MCF 10A (cell line): ENCODE measurements around the gene WBP1L. TPM values are rescaled to one million over a fixed set of nuclear protein-coding genes. Genes with fewer than 3 reads are reported as not detected.
"Not testable (repeated sequence)": the region's sequence is repeated elsewhere in the genome, so short reads cannot be mapped to it uniquely, and the experiment has no call there.

Experiments used
- BruUV-seq: library from RNA; stranded (reverse); fragments of 400-500 nt; replicated peaks from 2 replicates; lab custom pipeline; 2021; lab: Mats Ljungman, UMichigan
- CTCF ChIA-PET: fragments of 300-600 bp; sonication (Branson Sonifier 250); formaldehyde crosslinking; extraction: SDS; loops from one replicate; lab custom pipeline; 2021; ENCODE audit warnings: antibody characterized with exemption, inconsistent platforms; lab: Yijun Ruan, JAX
- POLR2A ChIA-PET: fragments of 300-600, 350-650 bp; sonication (Branson Sonifier 250); formaldehyde crosslinking; extraction: SDS; loops from one replicate; lab custom pipeline; 2020; ENCODE audit warnings: antibody characterized with exemption, inconsistent platforms; lab: Yijun Ruan, JAX
- DNase-seq: peaks from one replicate; pipeline ENCODE4 v3.0.0-alpha.2; 2018; ENCODE audit not compliant: unreplicated experiment
- H3K27ac Mint-ChIP-seq: one replicate; pipeline ENCODE4 v1.8.0; 2022; ENCODE audit warnings: mild to moderate bottlenecking, low read depth, mixed read lengths; ENCODE audit not compliant: unreplicated experiment
- H3K27me3 Mint-ChIP-seq: one replicate; pipeline ENCODE4 v1.8.0; 2022; ENCODE audit warnings: mixed read lengths; ENCODE audit not compliant: insufficient read depth, unreplicated experiment
- H3K36me3 Mint-ChIP-seq: one replicate; pipeline ENCODE4 v1.8.0; 2022; ENCODE audit warnings: mild to moderate bottlenecking, moderate library complexity, mixed read lengths; ENCODE audit not compliant: insufficient read depth, unreplicated experiment
- H3K4me1 Mint-ChIP-seq: one replicate; pipeline ENCODE4 v1.8.0; 2022; ENCODE audit warnings: mixed read lengths; ENCODE audit not compliant: insufficient read depth, unreplicated experiment
- H3K4me3 Mint-ChIP-seq: one replicate; pipeline ENCODE4 v1.8.0; 2022; ENCODE audit warnings: mild to moderate bottlenecking, moderate library complexity, mixed read lengths; ENCODE audit not compliant: unreplicated experiment
- H3K9me3 Mint-ChIP-seq: one replicate; pipeline ENCODE4 v1.8.0; 2022; ENCODE audit warnings: mixed read lengths; ENCODE audit not compliant: unreplicated experiment
- intact Hi-C: fragments of 100-400 bp; cut with micrococcal nuclease; formaldehyde crosslinking; loops from 2 replicates; pipeline ENCODE4 v1.14.1; 2022
- total RNA-seq: library from RNA; stranded (reverse); gene quantifications from 2 replicates; pipeline ENCODE4 v1.2.3, GENCODE V29; 2022
- TF ChIP-seq, protein P1 (sequence below): fragments of 200-600 bp; IDR thresholded peaks from one replicate; pipeline ENCODE4 v1.8.0; 2022; ENCODE audit warnings: antibody characterized with exemption, mild to moderate bottlenecking; ENCODE audit not compliant: unreplicated experiment

The WBP1L gene
- total RNA-seq, 1 experiment from 2014 or later, result 19.8 TPM

DNA sequence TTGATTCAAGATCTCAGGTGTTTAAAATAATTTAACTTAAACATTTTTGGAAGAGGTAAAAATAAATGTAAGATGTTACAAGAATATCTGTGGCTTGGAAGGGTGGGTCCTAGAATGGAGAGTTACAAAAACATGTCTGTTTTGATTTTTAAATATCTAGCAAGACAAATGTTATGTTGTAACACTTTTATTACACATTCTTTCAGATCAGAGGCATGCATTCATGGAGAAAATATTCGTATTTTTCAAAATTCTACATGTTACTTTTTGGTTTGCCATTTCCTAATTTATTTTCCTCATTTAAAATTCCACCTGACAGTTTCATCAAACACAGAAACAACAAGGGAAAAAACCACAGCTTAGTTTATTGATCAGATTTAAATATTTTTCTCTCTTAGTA is 10.0 kb downstream of the WBP1L start:
- Mint-ChIP-seq H3K4me3 (peak overlapping the region; percentile 27), H3K27me3 (no peaks in the 10 kb centered on the region), H3K27ac (peak overlapping the region; percentile 88), H3K36me3 (peaks cover 16% of the 10 kb centered on the region), H3K4me1 (peaks cover 23% of the 10 kb centered on the region), H3K9me3 (no peaks in the 10 kb centered on the region)
- BruUV-seq, result no TSS peak
- no peak for DNase-seq
- intact Hi-C loops, result loop anchor here (1.0 to 5.0 kb wide), 3 partner anchors 29 to 148 kb away; partner anchors contain the start of gene CYP17A1
- TF ChIP-seq, protein P1, sequence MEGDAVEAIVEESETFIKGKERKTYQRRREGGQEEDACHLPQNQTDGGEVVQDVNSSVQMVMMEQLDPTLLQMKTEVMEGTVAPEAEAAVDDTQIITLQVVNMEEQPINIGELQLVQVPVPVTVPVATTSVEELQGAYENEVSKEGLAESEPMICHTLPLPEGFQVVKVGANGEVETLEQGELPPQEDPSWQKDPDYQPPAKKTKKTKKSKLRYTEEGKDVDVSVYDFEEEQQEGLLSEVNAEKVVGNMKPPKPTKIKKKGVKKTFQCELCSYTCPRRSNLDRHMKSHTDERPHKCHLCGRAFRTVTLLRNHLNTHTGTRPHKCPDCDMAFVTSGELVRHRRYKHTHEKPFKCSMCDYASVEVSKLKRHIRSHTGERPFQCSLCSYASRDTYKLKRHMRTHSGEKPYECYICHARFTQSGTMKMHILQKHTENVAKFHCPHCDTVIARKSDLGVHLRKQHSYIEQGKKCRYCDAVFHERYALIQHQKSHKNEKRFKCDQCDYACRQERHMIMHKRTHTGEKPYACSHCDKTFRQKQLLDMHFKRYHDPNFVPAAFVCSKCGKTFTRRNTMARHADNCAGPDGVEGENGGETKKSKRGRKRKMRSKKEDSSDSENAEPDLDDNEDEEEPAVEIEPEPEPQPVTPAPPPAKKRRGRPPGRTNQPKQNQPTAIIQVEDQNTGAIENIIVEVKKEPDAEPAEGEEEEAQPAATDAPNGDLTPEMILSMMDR, result no peak
- CTCF ChIA-PET, result interaction anchor here (0.7 to 5.0 kb wide), 26 partner anchors 10 to 148 kb away, joined by 3 to 71 read pairs (median 6); partner anchors contain the start of genes CYP17A1 and WBP1L
- POLR2A ChIA-PET, result interaction anchor here (0.6 to 5.7 kb wide), 14 partner anchors 10 to 491 kb away, joined by 3 to 120 read pairs (median 4); partner anchors contain the start of genes ARL3, TRIM8 and WBP1L

DNA sequence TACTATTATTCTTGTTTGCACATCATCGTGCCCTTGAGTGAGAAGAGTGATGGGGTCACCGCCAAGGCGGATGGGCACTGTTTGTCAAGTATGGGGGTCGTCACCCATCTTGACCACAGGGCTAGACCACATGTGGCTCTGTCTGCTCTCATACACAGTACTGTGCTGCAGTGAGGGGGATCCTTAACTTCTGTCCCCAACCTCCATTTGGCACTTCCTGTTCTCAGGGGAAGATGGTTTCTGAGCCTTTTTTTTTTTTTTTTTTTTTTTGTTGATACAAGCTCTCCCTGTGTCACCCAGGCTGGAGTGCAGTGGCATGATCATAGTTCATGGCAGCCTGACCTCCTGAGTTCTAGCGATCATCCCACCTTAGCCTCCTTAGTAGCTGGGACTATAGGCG is 13.6 kb downstream of the WBP1L start:
- CTCF ChIA-PET, result interaction anchor here (0.6 kb wide), 1 partner anchor 46 kb away, joined by 3 read pairs; no protein-coding TSS in a partner anchor

DNA sequence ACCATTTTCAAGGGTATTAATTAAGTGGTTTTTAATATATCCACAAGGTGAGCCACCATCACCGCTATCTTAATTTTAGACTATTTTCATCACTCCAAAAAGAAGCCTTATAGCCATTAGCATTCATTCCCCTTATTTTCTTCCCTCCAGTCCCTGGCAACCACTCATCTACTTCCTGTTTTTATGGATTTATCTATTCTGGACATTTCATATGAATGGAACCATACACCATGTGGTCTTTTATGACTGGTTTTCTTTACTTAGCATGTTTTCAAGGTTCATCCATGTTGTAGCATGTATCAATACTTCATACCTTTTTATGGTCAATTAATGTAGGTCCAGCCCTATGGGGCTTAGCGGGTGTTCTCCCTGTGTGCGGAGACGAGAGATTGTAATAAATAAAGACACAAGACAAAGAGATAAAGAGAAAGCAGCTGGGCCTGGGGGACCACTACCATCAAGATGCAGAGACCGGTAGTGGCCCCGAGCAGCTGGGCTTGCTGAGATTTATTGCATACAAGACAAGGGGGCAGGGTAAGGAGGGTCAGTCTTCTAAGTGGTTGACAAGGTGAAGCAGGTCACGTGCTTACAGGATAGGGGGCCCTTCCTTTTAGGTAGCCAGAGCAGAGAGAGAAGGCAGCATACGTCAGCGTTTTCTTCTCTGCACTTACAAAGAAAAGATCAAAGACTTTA is 14.6 kb downstream of the WBP1L start:
- Mint-ChIP-seq H3K9me3 (no peaks in the 10 kb centered on the region), H3K4me1 (peaks cover 10% of the 10 kb centered on the region), H3K27me3 (no peaks in the 10 kb centered on the region), H3K36me3 (peaks cover 12% of the 10 kb centered on the region), H3K27ac (no peak overlapping the region), H3K4me3 (no peak overlapping the region)
- no TSS peak for BruUV-seq
- CTCF ChIA-PET, result no interaction called here
- DNase-seq, result no peak
- TF ChIP-seq, protein P1, result no peak
- POLR2A ChIA-PET, result no interaction called here
- intact Hi-C loops, result no loop called here

More for the DNA sequence above, 13.6 kb downstream of the WBP1L start:
- Mint-ChIP-seq H3K27me3 (no peaks in the 10 kb centered on the region), H3K27ac (no peak overlapping the region), H3K9me3 (no peaks in the 10 kb centered on the region), H3K36me3 (peaks cover 15% of the 10 kb centered on the region), H3K4me3 (no peak overlapping the region), H3K4me1 (peaks cover 21% of the 10 kb centered on the region)
- POLR2A ChIA-PET, result no interaction called here
- TF ChIP-seq, protein P1, result no peak
- intact Hi-C loops, result no loop called here
- no peak for DNase-seq
- no TSS peak for BruUV-seq

DNA sequence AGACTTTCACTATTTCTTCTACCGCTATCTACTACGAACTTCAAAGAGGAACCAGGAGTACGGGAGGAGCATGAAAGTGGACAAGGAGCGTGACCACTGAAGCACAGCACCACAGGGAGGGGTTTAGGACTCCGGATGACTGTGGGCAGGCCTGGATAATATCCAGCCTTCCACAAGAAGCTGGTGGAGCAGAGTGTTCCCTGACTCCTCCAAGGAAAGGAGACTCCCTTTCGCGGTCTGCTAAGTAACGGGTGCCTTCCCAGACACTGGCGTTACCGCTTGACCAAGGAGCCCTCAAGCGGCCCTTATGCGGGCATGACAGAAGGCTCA is 15.2 kb downstream of the WBP1L start:
- H3K36me3 Mint-ChIP-seq, result peaks cover 17% of the 10 kb centered on the region
- H3K27me3 Mint-ChIP-seq, H3K27ac Mint-ChIP-seq, BruUV-seq, intact Hi-C loops, CTCF ChIA-PET, H3K9me3 Mint-ChIP-seq, DNase-seq, H3K4me1 Mint-ChIP-seq, H3K4me3 Mint-ChIP-seq: not testable (repeated sequence)
- POLR2A ChIA-PET, result interaction anchor here (0.5 to 2.5 kb wide), 2 partner anchors 11 to 263 kb away, joined by 3 to 9 read pairs; no protein-coding TSS in a partner anchor
